Mesothelial cell of epicardium (in vitro differentiated cells): ENCODE results near the gene RNASEH2C. TPM values are rescaled to one million over a fixed set of nuclear protein-coding genes. Genes with fewer than 3 reads are reported as not detected.
"Not testable (repeated sequence)": the region's sequence is repeated elsewhere in the genome, so short reads cannot be mapped to it uniquely, and the experiment has no call there.

Experiments used
- DNase-seq, 2 experiments: peaks; one replicate each; pipeline ENCODE4 v3.0.0; 2021; ENCODE audit warnings: low spot score in 2 of 2; ENCODE audit not compliant: unreplicated experiment in 2 of 2
- H3K27ac Mint-ChIP-seq: 2 replicates; pipeline ENCODE4 v1.8.0; 2021; ENCODE audit warnings: mixed read lengths
- H3K27me3 Mint-ChIP-seq: 2 replicates; pipeline ENCODE4 v1.8.0; 2021; ENCODE audit warnings: low read depth, mixed read lengths
- H3K36me3 Mint-ChIP-seq: 2 replicates; pipeline ENCODE4 v1.8.0; 2021; ENCODE audit warnings: mixed read lengths
- H3K4me1 Mint-ChIP-seq: 2 replicates; pipeline ENCODE4 v1.8.0; 2021; ENCODE audit warnings: mixed read lengths
- H3K4me3 Mint-ChIP-seq: 2 replicates; pipeline ENCODE4 v1.8.0; 2021; ENCODE audit warnings: mild to moderate bottlenecking, moderate library complexity, mixed read lengths
- H3K9me3 Mint-ChIP-seq: 2 replicates; pipeline ENCODE4 v1.8.0; 2021; ENCODE audit warnings: mixed read lengths
- CTCF ChIP-seq: fragments of 200-600 bp; sonication (generic); IDR thresholded peaks from one replicate; pipeline ENCODE4 v1.5.0; 2021; ENCODE audit warnings: antibody characterized with exemption; ENCODE audit not compliant: unreplicated experiment
- total RNA-seq: library from RNA; stranded (reverse); gene quantifications from 3 replicates; pipeline ENCODE4 v1.2.1, GENCODE V29; 2021

Gene RNASEH2C
- total RNA-seq, 1 donor from 2014 or later: 45.0 TPM

GRCh38 chr11:65710421-65710820, 10.2 kb downstream of the RNASEH2C start:
- Mint-ChIP-seq H3K4me3 (no peak overlapping the region), H3K4me1 (peaks cover 9% of the 10 kb centered on the region), H3K36me3 (peaks cover 16% of the 10 kb centered on the region), H3K27ac (no peak overlapping the region), H3K27me3 (no peaks in the 10 kb centered on the region), H3K9me3 (no peaks in the 10 kb centered on the region)
- TF ChIP-seq CTCF: no peak
- DNase-seq: no peak

- TF ChIP-seq CTCF: no peak
These were observed 10.9 kb downstream of the RNASEH2C start for GRCh38 chr11:65709661-65710060.

GRCh38 chr11:65708451-65708850, 12.1 kb downstream of the RNASEH2C start:
- H3K36me3 Mint-ChIP-seq: peaks cover 1% of the 10 kb centered on the region
- TF ChIP-seq CTCF: no peak
- no peak overlapping the region for H3K27ac Mint-ChIP-seq
- H3K4me1 Mint-ChIP-seq: peaks cover 9% of the 10 kb centered on the region
- H3K27me3 Mint-ChIP-seq: peaks cover 5% of the 10 kb centered on the region
- DNase-seq: no peak
- no peak overlapping the region for H3K4me3 Mint-ChIP-seq
- no peaks in the 10 kb centered on the region for H3K9me3 Mint-ChIP-seq

More at GRCh38 chr11:65709661-65710060, 10.9 kb downstream of the RNASEH2C start:
- H3K27me3 Mint-ChIP-seq: no peaks in the 10 kb centered on the region
- no peak overlapping the region for H3K4me3 Mint-ChIP-seq
- DNase-seq: no peak
- H3K36me3 Mint-ChIP-seq: peaks cover 10% of the 10 kb centered on the region
- no peaks in the 10 kb centered on the region for H3K9me3 Mint-ChIP-seq
- H3K27ac Mint-ChIP-seq: no peak overlapping the region
- H3K4me1 Mint-ChIP-seq: peaks cover 9% of the 10 kb centered on the region

GRCh38 chr11:65707002-65707401, 13.6 kb downstream of the RNASEH2C start:
- H3K36me3 Mint-ChIP-seq, H3K9me3 Mint-ChIP-seq, H3K4me3 Mint-ChIP-seq, DNase-seq, H3K4me1 Mint-ChIP-seq, H3K27ac Mint-ChIP-seq: not testable (repeated sequence)
- H3K27me3 Mint-ChIP-seq: peaks cover 10% of the 10 kb centered on the region

- TF ChIP-seq CTCF: peak; percentile 55
- H3K36me3 Mint-ChIP-seq, H3K4me3 Mint-ChIP-seq, H3K27ac Mint-ChIP-seq, H3K9me3 Mint-ChIP-seq, H3K4me1 Mint-ChIP-seq: not testable (repeated sequence)
- H3K27me3 Mint-ChIP-seq: peaks cover 10% of the 10 kb centered on the region
- peak in 1 of 2 experiments; percentile 73 for DNase-seq
These were observed 14.3 kb downstream of the RNASEH2C start for GRCh38 chr11:65706303-65706763.

- no peak for TF ChIP-seq CTCF
- H3K9me3 Mint-ChIP-seq: peaks cover 9% of the 10 kb centered on the region
- no peaks in the 10 kb centered on the region for H3K36me3 Mint-ChIP-seq
- H3K27me3 Mint-ChIP-seq: peaks cover 25% of the 10 kb centered on the region
- no peak overlapping the region for H3K27ac Mint-ChIP-seq
- H3K4me3 Mint-ChIP-seq: no peak overlapping the region
- DNase-seq: no peak
- H3K4me1 Mint-ChIP-seq: no peaks in the 10 kb centered on the region
These were observed 16.8 kb downstream of the RNASEH2C start for GRCh38 chr11:65703846-65704245.
